Calu3 (cell line): ENCODE measurements around the gene FOXD2. TPM values are rescaled to one million over a fixed set of nuclear protein-coding genes. Genes with fewer than 3 reads are reported as not detected.

Source experiments
- BruUV-seq: library from RNA; stranded (reverse); fragments of 400-500 nt; replicated peaks from 2 replicates; lab custom pipeline; 2021; lab: Mats Ljungman, UMichigan
- CTCF ChIA-PET: fragments of 300-600 bp; sonication (Branson Sonifier 250); formaldehyde crosslinking; loops from one replicate; lab custom pipeline; 2022; ENCODE audit warnings: antibody characterized with exemption; lab: Charles Lee
- DNase-seq: peaks from one replicate; pipeline ENCODE4 v3.0.0; 2022
- H3K27ac Mint-ChIP-seq: one replicate; pipeline ENCODE4 v1.8.0; 2022; ENCODE audit warnings: mixed read lengths; ENCODE audit not compliant: unreplicated experiment
- H3K27me3 Mint-ChIP-seq: one replicate; pipeline ENCODE4 v1.8.0; 2022; ENCODE audit warnings: mixed read lengths; ENCODE audit not compliant: unreplicated experiment
- H3K36me3 Mint-ChIP-seq: one replicate; pipeline ENCODE4 v1.8.0; 2022; ENCODE audit warnings: mild to moderate bottlenecking, moderate library complexity, mixed read lengths; ENCODE audit not compliant: insufficient read depth, unreplicated experiment
- H3K4me1 Mint-ChIP-seq: one replicate; pipeline ENCODE4 v1.8.0; 2022; ENCODE audit warnings: mild to moderate bottlenecking, low read depth, mixed read lengths; ENCODE audit not compliant: unreplicated experiment
- H3K4me3 Mint-ChIP-seq: one replicate; pipeline ENCODE4 v1.8.0; 2022; ENCODE audit warnings: mild to moderate bottlenecking, low read depth, moderate library complexity, mixed read lengths; ENCODE audit not compliant: unreplicated experiment
- H3K9me3 Mint-ChIP-seq: one replicate; pipeline ENCODE4 v1.8.0; 2022; ENCODE audit warnings: low read depth, mixed read lengths; ENCODE audit not compliant: unreplicated experiment
- CTCF ChIP-seq: fragments of 200-600 bp; IDR thresholded peaks from one replicate; pipeline ENCODE4 v1.8.0; 2022; ENCODE audit warnings: antibody characterized with exemption; ENCODE audit not compliant: unreplicated experiment
- intact Hi-C: fragments of 100-400 bp; cut with micrococcal nuclease; formaldehyde crosslinking; loops from one replicate; pipeline ENCODE4 v1.10.0; 2022; ENCODE audit not compliant: unreplicated experiment
- total RNA-seq: library from RNA; stranded (reverse); gene quantifications from 2 replicates; pipeline ENCODE4 v1.2.3, GENCODE V29; 2022

FOXD2 gene
- total RNA-seq, 1 experiment from 2014 or later = 0.68 TPM

DNA sequence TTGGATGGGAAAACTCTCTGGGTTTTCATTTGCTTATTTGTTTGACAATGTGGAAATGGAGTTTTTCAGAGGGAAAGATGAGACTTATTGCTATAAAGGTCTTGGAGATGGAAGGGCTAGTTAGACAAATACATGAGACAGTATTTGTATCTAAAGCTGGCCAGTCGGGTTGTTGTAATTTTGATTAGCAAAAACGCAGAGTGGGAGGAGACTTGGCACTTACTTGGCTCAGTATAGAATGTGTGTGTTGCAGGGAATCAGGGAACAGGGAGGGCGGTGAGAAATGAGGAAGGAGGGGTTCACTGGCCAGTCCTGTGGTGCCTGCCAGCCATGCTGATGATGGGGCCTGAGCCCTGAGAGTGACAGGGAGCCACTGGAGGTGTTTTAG, 27.8 kb upstream of the FOXD2 start:
- DNase-seq = no peak
- TF ChIP-seq CTCF = no peak
- Mint-ChIP-seq H3K27ac (no peak overlapping the region), H3K9me3 (no peaks in the 10 kb centered on the region), H3K4me1 (no peaks in the 10 kb centered on the region), H3K4me3 (no peak overlapping the region), H3K27me3 (peaks cover 62% of the 10 kb centered on the region), H3K36me3 (no peaks in the 10 kb centered on the region)
- BruUV-seq = no TSS peak
- intact Hi-C loops = no loop called here
- CTCF ChIA-PET = no interaction called here

GRCh38 chr1:47411436-47411835, 26.4 kb upstream of the FOXD2 start:
- BruUV-seq = no TSS peak
- no peak for TF ChIP-seq CTCF
- Mint-ChIP-seq H3K36me3 (no peaks in the 10 kb centered on the region), H3K9me3 (no peaks in the 10 kb centered on the region), H3K27me3 (peaks cover 68% of the 10 kb centered on the region), H3K4me1 (no peaks in the 10 kb centered on the region), H3K4me3 (no peak overlapping the region), H3K27ac (no peak overlapping the region)
- intact Hi-C loops = no loop called here
- CTCF ChIA-PET = no interaction called here
- DNase-seq = no peak

- H3K36me3 Mint-ChIP-seq = no peaks in the 10 kb centered on the region
- H3K4me3 Mint-ChIP-seq = no peak overlapping the region
- peaks cover 76% of the 10 kb centered on the region for H3K27me3 Mint-ChIP-seq
- no peaks in the 10 kb centered on the region for H3K4me1 Mint-ChIP-seq
- no peak for TF ChIP-seq CTCF
- intact Hi-C loops = no loop called here
- BruUV-seq = no TSS peak
- DNase-seq = no peak
- no peaks in the 10 kb centered on the region for H3K9me3 Mint-ChIP-seq
- CTCF ChIA-PET = no interaction called here
- H3K27ac Mint-ChIP-seq = no peak overlapping the region
Measured at GRCh38 chr1:47412437-47412836, 25.4 kb upstream of the FOXD2 start.

DNA sequence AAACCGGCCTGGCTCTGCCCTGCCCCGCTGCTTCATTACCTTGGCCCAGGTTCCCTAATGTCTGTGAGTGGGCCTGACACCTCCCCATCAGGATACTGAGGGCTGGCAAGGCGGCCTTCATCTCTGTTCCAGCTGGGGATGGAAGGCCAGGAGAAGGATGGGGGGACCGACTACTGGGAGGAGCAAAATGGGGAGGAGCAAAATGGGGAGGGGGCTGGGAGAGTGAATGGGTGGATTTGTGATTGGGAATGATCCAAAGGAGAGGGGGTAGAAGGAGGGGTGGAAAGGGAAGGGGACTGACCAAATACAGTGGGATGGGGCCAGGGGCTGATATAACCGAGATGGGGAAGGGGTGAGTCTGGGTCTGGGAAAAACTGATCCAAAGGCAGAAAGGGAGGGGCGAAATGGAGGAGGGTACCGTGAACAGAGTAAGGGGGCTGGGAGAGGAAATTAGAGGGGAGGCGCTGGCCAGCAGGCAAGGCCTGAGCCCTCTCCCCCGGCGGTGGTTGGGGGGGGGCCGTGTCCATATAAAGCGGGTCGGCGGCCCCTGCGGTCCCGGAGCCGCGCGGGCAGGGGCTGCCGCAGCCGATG, 22.0 kb upstream of the FOXD2 start, which contains the start of gene FOXE3:
FOXE3 (plus strand) TSS at position 558 of the 591 bp plus-strand sequence; CDS start at position 589, 31 bp downstream.
- Mint-ChIP-seq H3K27me3 (peaks cover 58% of the 10 kb centered on the region), H3K4me3 (peak within 1 kb of the TSS; percentile 69), H3K4me1 (no peaks in the 10 kb centered on the region), H3K36me3 (no peaks in the 10 kb centered on the region), H3K27ac (no peak within 1 kb of the TSS), H3K9me3 (no peaks in the 10 kb centered on the region)
- no peak for TF ChIP-seq CTCF
- CTCF ChIA-PET = interaction anchor here (0.7 kb wide), 1 partner anchor 8 kb away, joined by 6 read pairs; no protein-coding TSS in a partner anchor
- BruUV-seq = no TSS peak
- no peak for DNase-seq
- intact Hi-C loops = no loop called here
